Measurements from ENCODE around the gene TRIM34.

DNA sequence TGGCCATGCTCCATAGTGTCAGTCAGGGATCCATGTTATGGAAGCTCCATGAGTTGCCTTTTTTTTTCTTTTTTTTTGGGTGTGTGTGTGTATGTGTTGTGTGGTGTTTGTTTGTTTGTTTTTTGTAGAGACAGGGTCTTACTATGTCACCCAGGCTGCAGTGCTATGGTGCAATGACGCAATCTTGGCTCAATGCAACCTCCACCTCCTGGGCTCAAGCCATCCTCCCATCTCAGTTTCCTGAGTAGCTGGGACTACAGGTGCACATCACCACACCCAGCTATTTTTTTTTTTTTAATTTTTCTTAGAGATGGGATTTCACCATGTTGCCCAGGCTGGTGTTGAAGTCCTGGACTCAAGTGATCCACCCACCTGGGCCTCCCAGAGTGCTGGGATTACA lies 63.7 kb downstream of the TRIM34 start:
- TF ChIP-seq CTCF (IDR thresholded peaks at IDR 0.05) = no peak
- TF ChIP-seq POLR2A (IDR thresholded peaks at IDR 0.05) = no peak

All from testis (tissue), 2 donors.